ENCODE data around the gene VSTM2L. TPM values are rescaled to one million over a fixed set of nuclear protein-coding genes. Genes with fewer than 3 reads are reported as not detected.

Gene VSTM2L
- total and polyA plus RNA-seq, 9 of the 15 experiments (the other 6 are each of a cell fraction or from before 2014, with no cell fraction given), result not detected

GRCh38 chr20:37976887-37977286 lies 74.0 kb downstream of the VSTM2L start:
- 0 out of 2 replicates have a peak, but pooled peaks cover 3% of the 10 kb centered on the region for H4K20me1 ChIP-seq (replicated peaks; ENCODE audit: control insufficient read depth, insufficient read depth, low read length)
- POLR2A ChIA-PET, result interaction anchor here (0.6 kb wide), 1 partner anchor 24 kb away, joined by 4 read pairs; no protein-coding TSS in a partner anchor
- H2AFZ ChIP-seq (ENCODE audit: low read depth, low read length), result no peak overlapping the region
- in situ Hi-C loops (cut with MboI), result no loop called here
- no peak for DNase-seq (ENCODE audit: extremely low read depth in 1 of 4, low spot score in 3 of 4)
- no peaks in the 10 kb centered on the region for H3K36me3 ChIP-seq (ENCODE audit: control insufficient read depth, insufficient read depth, low read length)
- H3K27me3 ChIP-seq (ENCODE audit: control insufficient read depth in 2 of 2, insufficient read depth in 2 of 2, low read length in 2 of 2), result no peaks in the 10 kb centered on the region
- TF ChIP-seq TAF1 (IDR thresholded peaks at IDR 0.05; ENCODE audit: control insufficient read depth, extremely low read depth, insufficient read depth, low read length, severe bottlenecking) (no peak), NR0B1 (IDR thresholded peaks at IDR 0.05; ENCODE audit: partially characterized antibody) (no peak), SUPT5H (IDR thresholded peaks at IDR 0.05) (no peak), ZFP1 (CRISPR knock-in tag; IDR thresholded peaks at IDR 0.05) (no peak), KLF10 (CRISPR knock-in tag; IDR thresholded peaks at IDR 0.05) (no peak), NFATC3 (IDR thresholded peaks at IDR 0.05) (no peak), STAT6 (CRISPR knock-in tag; IDR thresholded peaks at IDR 0.05) (no peak), CEBPG (CRISPR knock-in tag; IDR thresholded peaks at IDR 0.05) (no peak), CEBPG (tag; conservative IDR thresholded peaks at IDR 0.05 in 1 of 2, IDR thresholded peaks at IDR 0.05 in 1 of 2) (no peak), ZNF232 (CRISPR knock-in tag; IDR thresholded peaks at IDR 0.05) (no peak), CTBP1 (IDR thresholded peaks at IDR 0.05; ENCODE audit: borderline replicate concordance) (no peak)
- peaks cover 6 to 8% of the 10 kb centered on the region in 2 experiments; a peak in 3 of 5 replicates for H3K4me1 ChIP-seq (replicated peaks in 1 of 2; ENCODE audit: control insufficient read depth in 2 of 2, insufficient read depth in 2 of 2, low read length in 2 of 2)
- 61% methylated on average over 7 of the region's 10 CpGs for WGBS (ENCODE audit: insufficient coverage, low coverage, missing lambda C conversion rate)
- H3K4me3 ChIP-seq, result no peak overlapping the region
- FAIRE-seq, result no peak
- no peak overlapping the region for H3K4me2 ChIP-seq (ENCODE audit: insufficient read depth, low read length)
- H3K9me3 ChIP-seq (replicated peaks; ENCODE audit: control insufficient read depth, insufficient read depth, low read depth, low read length), result no peaks in the 10 kb centered on the region
- no peaks in the 10 kb centered on the region for H3K9me1 ChIP-seq (ENCODE audit: control insufficient read depth, insufficient read depth, low read length)
- intact Hi-C loops (cut with micrococcal nuclease), result no loop called here
- BruUV-seq (replicated peaks), result no TSS peak
- H3K79me2 ChIP-seq (ENCODE audit: control insufficient read depth, insufficient read depth, low read length), result no peaks in the 10 kb centered on the region
- H3K9ac ChIP-seq (ENCODE audit: insufficient read depth in 1 of 2, low read depth in 2 of 2, low read length in 2 of 2), result no peak overlapping the region
- CTCF ChIA-PET (ENCODE audit: low intra/inter-chr PET ratio), result no interaction called here
- no peak for ATAC-seq
- no peak overlapping the region for H3K27ac ChIP-seq (ENCODE audit: extremely low read depth, low read depth, low read length)

All from K562 (cell line).